GM12801 (cell line): Measurements from ENCODE around the gene UBALD2.

Experiments
- CTCF ChIP-seq: IDR thresholded peaks from one replicate; pipeline ENCODE4 v1.5.1; 2011; ENCODE audit warnings: control low read depth; ENCODE audit not compliant: insufficient read length; ENCODE audit errors: extremely low read depth

The UBALD2 gene

GRCh38 chr17:76312735-76313134, 47.6 kb downstream of the UBALD2 start:
- TF ChIP-seq CTCF = no peak

- no peak for TF ChIP-seq CTCF
Observed at GRCh38 chr17:76314392-76315227, 49.5 kb downstream of the UBALD2 start.

GRCh38 chr17:76317535-76317934, 52.4 kb downstream of the UBALD2 start:
- TF ChIP-seq CTCF = no peak

GRCh38 chr17:76318586-76318985, 53.4 kb downstream of the UBALD2 start:
- TF ChIP-seq CTCF = no peak
